T-helper 22 cell (primary cell): Measurements from ENCODE around the gene AAR2.
A peak's percentile ranks its signal among the peaks of the same experiment; 100 is the strongest.

ENCODE experiments used
- DNase-seq: peaks from one replicate; pipeline ENCODE4 v3.0.0-alpha.2; 2020; ENCODE audit warnings: low read depth

The AAR2 gene

GRCh38 chr20:36235892-36236785 is at the start of gene AAR2:
Gene AAR2, plus strand, starts transcription at chr20:36236478. Its CDS starts 3,391 bp downstream, at chr20:36239869.
- peak; percentile 35 for DNase-seq

GRCh38 chr20:36193977-36194712 is 42.1 kb upstream of the AAR2 start:
- DNase-seq, result no peak

GRCh38 chr20:36196676-36197075 is 39.6 kb upstream of the AAR2 start:
- no peak for DNase-seq

- DNase-seq, result no peak
Observed at GRCh38 chr20:36197271-36197670, 39.0 kb upstream of the AAR2 start.

GRCh38 chr20:36199345-36200257 is 36.7 kb upstream of the AAR2 start:
- peak; percentile 33 for DNase-seq

GRCh38 chr20:36200451-36200850 is 35.8 kb upstream of the AAR2 start:
- no peak for DNase-seq

GRCh38 chr20:36201198-36201597 is 35.1 kb upstream of the AAR2 start:
- DNase-seq, result no peak

GRCh38 chr20:36202891-36203338 is 33.4 kb upstream of the AAR2 start:
- DNase-seq, result peak; percentile 34

- no peak for DNase-seq
Observed at GRCh38 chr20:36203861-36204260, 32.4 kb upstream of the AAR2 start.

GRCh38 chr20:36205026-36205425 is 31.3 kb upstream of the AAR2 start:
- DNase-seq, result no peak

GRCh38 chr20:36206068-36206467 is 30.2 kb upstream of the AAR2 start:
- no peak for DNase-seq

- DNase-seq, result no peak
Observed at GRCh38 chr20:36206641-36207040, 29.6 kb upstream of the AAR2 start.

GRCh38 chr20:36207602-36208001 is 28.7 kb upstream of the AAR2 start:
- DNase-seq, result no peak

GRCh38 chr20:36208257-36208656 is 28.0 kb upstream of the AAR2 start:
- DNase-seq, result no peak

GRCh38 chr20:36210436-36211021 is 25.7 kb upstream of the AAR2 start:
- DNase-seq, result no peak

- no peak for DNase-seq
Observed at GRCh38 chr20:36213362-36213761, 22.9 kb upstream of the AAR2 start.

GRCh38 chr20:36214684-36215256 is 21.5 kb upstream of the AAR2 start:
- no peak for DNase-seq

GRCh38 chr20:36215778-36216177 is 20.5 kb upstream of the AAR2 start:
- DNase-seq, result no peak

- DNase-seq, result no peak
Observed at GRCh38 chr20:36216314-36217025, 19.8 kb upstream of the AAR2 start.

GRCh38 chr20:36217226-36217625 is 19.1 kb upstream of the AAR2 start:
- no peak for DNase-seq
